ENCODE data around the gene DOCK2.

DNA sequence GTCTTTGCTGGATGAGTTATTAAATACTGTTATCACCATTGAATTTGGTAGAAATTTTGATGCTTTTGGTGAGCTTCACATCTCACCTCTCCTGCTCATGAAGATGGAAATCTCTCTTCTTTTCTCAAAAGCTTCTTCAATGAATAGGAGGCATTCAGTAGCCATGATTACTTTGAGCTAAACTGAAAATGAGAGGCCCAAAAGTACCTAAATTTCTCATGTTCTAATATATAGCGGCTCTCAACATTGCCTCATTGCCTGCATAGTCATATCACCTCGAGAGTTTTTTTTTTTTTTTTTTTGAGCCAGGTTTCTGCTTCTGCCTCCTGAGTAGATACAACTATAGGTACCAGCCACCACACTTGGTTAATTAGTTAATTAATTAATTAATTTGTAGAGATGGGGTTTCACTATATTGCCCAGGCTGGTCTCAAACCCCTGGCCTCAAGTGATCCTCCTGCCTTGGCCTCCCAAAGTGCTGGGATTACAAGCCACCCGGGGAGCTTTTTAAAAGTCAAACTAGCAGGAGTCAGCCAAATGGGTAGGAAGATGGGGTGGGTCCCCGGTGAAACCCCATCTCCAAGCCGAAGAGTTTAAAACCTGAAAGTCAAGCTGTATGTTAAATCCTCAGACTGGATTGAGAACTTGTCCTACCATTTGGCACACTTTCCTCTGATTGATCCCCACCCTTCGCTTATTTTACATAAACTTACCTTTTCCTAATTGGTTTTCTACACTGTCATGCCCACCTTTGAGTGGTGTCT lies 169.0 kb downstream of the DOCK2 start:
- TF ChIP-seq EZH2 (IDR thresholded peaks at IDR 0.05; ENCODE audit: low read length, unreplicated experiment) (no peak), EZH2phosphoT487 (IDR thresholded peaks at IDR 0.05; ENCODE audit: borderline replicate concordance, low read length) (no peak)
- TF ChIP-seq, protein P1, sequence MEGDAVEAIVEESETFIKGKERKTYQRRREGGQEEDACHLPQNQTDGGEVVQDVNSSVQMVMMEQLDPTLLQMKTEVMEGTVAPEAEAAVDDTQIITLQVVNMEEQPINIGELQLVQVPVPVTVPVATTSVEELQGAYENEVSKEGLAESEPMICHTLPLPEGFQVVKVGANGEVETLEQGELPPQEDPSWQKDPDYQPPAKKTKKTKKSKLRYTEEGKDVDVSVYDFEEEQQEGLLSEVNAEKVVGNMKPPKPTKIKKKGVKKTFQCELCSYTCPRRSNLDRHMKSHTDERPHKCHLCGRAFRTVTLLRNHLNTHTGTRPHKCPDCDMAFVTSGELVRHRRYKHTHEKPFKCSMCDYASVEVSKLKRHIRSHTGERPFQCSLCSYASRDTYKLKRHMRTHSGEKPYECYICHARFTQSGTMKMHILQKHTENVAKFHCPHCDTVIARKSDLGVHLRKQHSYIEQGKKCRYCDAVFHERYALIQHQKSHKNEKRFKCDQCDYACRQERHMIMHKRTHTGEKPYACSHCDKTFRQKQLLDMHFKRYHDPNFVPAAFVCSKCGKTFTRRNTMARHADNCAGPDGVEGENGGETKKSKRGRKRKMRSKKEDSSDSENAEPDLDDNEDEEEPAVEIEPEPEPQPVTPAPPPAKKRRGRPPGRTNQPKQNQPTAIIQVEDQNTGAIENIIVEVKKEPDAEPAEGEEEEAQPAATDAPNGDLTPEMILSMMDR (conservative IDR thresholded peaks at IDR 0.05; ENCODE audit: low read depth, low read length): no peak

Measured in PC-3 (cell line).